Stimulated activated naive B cell treated with anti-CD40 and anti-IgM and Interleukin-4, amounts not matched to agents 10 μg/mL and 1 μg/mL and 100 μg/mL, for 72 hours (primary cell): ENCODE results near the gene MRRF.

ENCODE experiments used
- ATAC-seq, 2 donors: fragments of 150-1000 bp; cut with Tn5 transposase; replicated peaks; 2 replicates each; pipeline ENCODE4 v1.10.0; 2021; ENCODE audit warnings: moderate library complexity in 1 of 2
- DNase-seq: peaks from one replicate; pipeline ENCODE4 v3.0.0; 2021
- H3K27ac Mint-ChIP-seq: one replicate; pipeline ENCODE4 v1.8.0; 2022; ENCODE audit warnings: mild to moderate bottlenecking, mixed read lengths
- H3K27me3 Mint-ChIP-seq, 2 donors: one replicate each; pipeline ENCODE4 v1.8.0; 2022; ENCODE audit warnings: mixed read lengths in 2 of 2
- H3K36me3 Mint-ChIP-seq, 2 donors: one replicate each; pipeline ENCODE4 v1.8.0; 2022; ENCODE audit warnings: mixed read lengths in 2 of 2, mild to moderate bottlenecking in 1 of 2
- H3K4me1 Mint-ChIP-seq, 2 donors: one replicate each; pipeline ENCODE4 v1.8.0; 2022; ENCODE audit warnings: mixed read lengths in 2 of 2, mild to moderate bottlenecking in 1 of 2
- H3K4me3 Mint-ChIP-seq, 2 donors: one replicate each; pipeline ENCODE4 v1.8.0; 2022; ENCODE audit warnings: mild to moderate bottlenecking in 2 of 2, mixed read lengths in 2 of 2, moderate library complexity in 1 of 2
- H3K9me3 Mint-ChIP-seq, 2 donors: one replicate each; pipeline ENCODE4 v1.8.0; 2022; ENCODE audit warnings: mixed read lengths in 2 of 2, mild to moderate bottlenecking in 1 of 2

Gene MRRF

GRCh38 chr9:122277285-122277897 lies 12.7 kb downstream of the MRRF start:
- ATAC-seq (no peak), DNase-seq (no peak)
- peaks cover 6 to 22% of the 10 kb centered on the region in 2 donors for H3K4me1 Mint-ChIP-seq
- H3K27ac Mint-ChIP-seq, result no peak overlapping the region
- H3K36me3 Mint-ChIP-seq, result peaks cover 54 to 86% of the 10 kb centered on the region in 2 donors
- H3K4me3 Mint-ChIP-seq, result no peak overlapping the region
- H3K27me3 Mint-ChIP-seq, result no peaks in the 10 kb centered on the region
- peaks cover 3 to 4% of the 10 kb centered on the region in 2 donors for H3K9me3 Mint-ChIP-seq

GRCh38 chr9:122281368-122281767 lies 16.7 kb downstream of the MRRF start:
- Mint-ChIP-seq H3K4me1 (peaks cover 3 to 5% of the 10 kb centered on the region in 2 donors), H3K27me3 (no peaks in the 10 kb centered on the region), H3K9me3 (no peaks in the 10 kb centered on the region), H3K36me3 (peaks cover 33 to 75% of the 10 kb centered on the region in 2 donors), H3K27ac (no peak overlapping the region), H3K4me3 (no peak overlapping the region)
- ATAC-seq (no peak), DNase-seq (no peak)

GRCh38 chr9:122286764-122287163 lies 22.1 kb downstream of the MRRF start:
- Mint-ChIP-seq H3K27me3 (no peaks in the 10 kb centered on the region), H3K27ac (no peak overlapping the region), H3K36me3 (peaks cover 25 to 58% of the 10 kb centered on the region in 2 donors), H3K4me1 (peaks cover 12 to 29% of the 10 kb centered on the region in 2 donors), H3K9me3 (no peaks in the 10 kb centered on the region), H3K4me3 (no peak overlapping the region)
- peak; percentile 95 to 98 for ATAC-seq
- DNase-seq, result no peak

GRCh38 chr9:122287214-122287720 lies 22.6 kb downstream of the MRRF start:
- Mint-ChIP-seq H3K4me3 (no peak overlapping the region), H3K27ac (no peak overlapping the region), H3K36me3 (peaks cover 25 to 58% of the 10 kb centered on the region in 2 donors), H3K9me3 (no peaks in the 10 kb centered on the region), H3K4me1 (peaks cover 12 to 29% of the 10 kb centered on the region in 2 donors), H3K27me3 (no peaks in the 10 kb centered on the region)
- ATAC-seq (peak; percentile 62 to 69), DNase-seq (no peak)

- DNase-seq, result no peak
- no peak overlapping the region for H3K4me3 Mint-ChIP-seq
- ATAC-seq, result no peak
- peaks cover 13 to 24% of the 10 kb centered on the region in 2 donors for H3K4me1 Mint-ChIP-seq
- H3K36me3 Mint-ChIP-seq, result peaks cover 48 to 67% of the 10 kb centered on the region in 2 donors
- no peaks in the 10 kb centered on the region for H3K9me3 Mint-ChIP-seq
- H3K27ac Mint-ChIP-seq, result no peak overlapping the region
- H3K27me3 Mint-ChIP-seq, result no peaks in the 10 kb centered on the region
Observed at GRCh38 chr9:122291458-122291857, 26.8 kb downstream of the MRRF start.

GRCh38 chr9:122294531-122294930 lies 29.8 kb downstream of the MRRF start:
- Mint-ChIP-seq H3K4me1 (peaks cover 5 to 7% of the 10 kb centered on the region in 2 donors), H3K27ac (no peak overlapping the region), H3K9me3 (no peaks in the 10 kb centered on the region), H3K36me3 (peaks cover 56 to 69% of the 10 kb centered on the region in 2 donors), H3K4me3 (no peak overlapping the region), H3K27me3 (no peaks in the 10 kb centered on the region)
- DNase-seq (no peak), ATAC-seq (no peak)

GRCh38 chr9:122297512-122297911 lies 32.8 kb downstream of the MRRF start:
- no peak overlapping the region for H3K4me3 Mint-ChIP-seq
- ATAC-seq, result no peak
- no peaks in the 10 kb centered on the region for H3K9me3 Mint-ChIP-seq
- DNase-seq, result no peak
- no peaks in the 10 kb centered on the region for H3K27me3 Mint-ChIP-seq
- H3K27ac Mint-ChIP-seq, result no peak overlapping the region
- H3K4me1 Mint-ChIP-seq, result peaks cover 0 to 2% of the 10 kb centered on the region in 2 donors
- peaks cover 56 to 68% of the 10 kb centered on the region in 2 donors for H3K36me3 Mint-ChIP-seq

GRCh38 chr9:122302237-122303093 lies 37.8 kb downstream of the MRRF start:
- Mint-ChIP-seq H3K27me3 (no peaks in the 10 kb centered on the region), H3K4me1 (no peaks in the 10 kb centered on the region), H3K9me3 (no peaks in the 10 kb centered on the region), H3K27ac (no peak overlapping the region), H3K4me3 (no peak overlapping the region), H3K36me3 (peaks cover 47 to 64% of the 10 kb centered on the region in 2 donors)
- no peak for DNase-seq
- no peak for ATAC-seq

- ATAC-seq (no peak), DNase-seq (no peak)
- H3K27ac Mint-ChIP-seq, result no peak overlapping the region
- no peak overlapping the region for H3K4me3 Mint-ChIP-seq
- peaks cover 38 to 57% of the 10 kb centered on the region in 2 donors for H3K36me3 Mint-ChIP-seq
- no peaks in the 10 kb centered on the region for H3K4me1 Mint-ChIP-seq
- no peaks in the 10 kb centered on the region for H3K27me3 Mint-ChIP-seq
- no peaks in the 10 kb centered on the region for H3K9me3 Mint-ChIP-seq
Observed at GRCh38 chr9:122307061-122307460, 42.4 kb downstream of the MRRF start.

GRCh38 chr9:122307925-122308324 lies 43.2 kb downstream of the MRRF start:
- Mint-ChIP-seq H3K27me3 (no peaks in the 10 kb centered on the region), H3K36me3 (peaks cover 40 to 60% of the 10 kb centered on the region in 2 donors), H3K4me1 (no peaks in the 10 kb centered on the region), H3K9me3 (no peaks in the 10 kb centered on the region), H3K27ac (no peak overlapping the region), H3K4me3 (no peak overlapping the region)
- ATAC-seq, result no peak
- no peak for DNase-seq

- no peak for DNase-seq
- Mint-ChIP-seq H3K9me3 (no peaks in the 10 kb centered on the region), H3K4me3 (no peak overlapping the region), H3K4me1 (no peaks in the 10 kb centered on the region), H3K36me3 (peaks cover 44 to 67% of the 10 kb centered on the region in 2 donors), H3K27ac (no peak overlapping the region), H3K27me3 (no peaks in the 10 kb centered on the region)
- no peak for ATAC-seq
Observed at GRCh38 chr9:122309861-122310260, 45.2 kb downstream of the MRRF start.

- ATAC-seq (no peak), DNase-seq (no peak)
- no peaks in the 10 kb centered on the region for H3K9me3 Mint-ChIP-seq
- H3K4me3 Mint-ChIP-seq, result no peak overlapping the region
- H3K4me1 Mint-ChIP-seq, result no peaks in the 10 kb centered on the region
- H3K27me3 Mint-ChIP-seq, result no peaks in the 10 kb centered on the region
- peaks cover 28 to 53% of the 10 kb centered on the region in 2 donors for H3K36me3 Mint-ChIP-seq
- no peak overlapping the region for H3K27ac Mint-ChIP-seq
Observed at GRCh38 chr9:122314165-122314564, 49.5 kb downstream of the MRRF start.

- Mint-ChIP-seq H3K9me3 (no peaks in the 10 kb centered on the region), H3K36me3 (peaks cover 30 to 56% of the 10 kb centered on the region in 2 donors), H3K27ac (no peak overlapping the region), H3K4me1 (peaks cover 6 to 13% of the 10 kb centered on the region in 2 donors), H3K27me3 (no peaks in the 10 kb centered on the region), H3K4me3 (no peak overlapping the region)
- ATAC-seq (no peak), DNase-seq (no peak)
Observed at GRCh38 chr9:122315534-122315933, 50.9 kb downstream of the MRRF start.

GRCh38 chr9:122318284-122318683 lies 53.6 kb downstream of the MRRF start:
- ATAC-seq, result no peak
- Mint-ChIP-seq H3K27me3 (no peaks in the 10 kb centered on the region), H3K27ac (no peak overlapping the region), H3K4me3 (no peak overlapping the region), H3K36me3 (peaks cover 34 to 52% of the 10 kb centered on the region in 2 donors), H3K4me1 (peaks cover 8 to 14% of the 10 kb centered on the region in 2 donors), H3K9me3 (no peaks in the 10 kb centered on the region)
- no peak for DNase-seq
